ENCODE results near the gene AURKB. TPM values are rescaled to one million over a fixed set of nuclear protein-coding genes. Genes with fewer than 3 reads are reported as not detected.

Gene AURKB
- total and polyA plus RNA-seq, 2 of the 13 experiments (the other 11 are each of a cell fraction or from before 2014, with no cell fraction given): 29.5 to 75.3 TPM

- peak overlapping the region; percentile 60 to 78 (median 73) for H3K4me3 ChIP-seq (replicated peaks in 1 of 3; ENCODE audit: insufficient read depth in 1 of 3, low read depth in 2 of 3, low read length in 3 of 3)
- peak; percentile 70 for ATAC-seq
- H2AFZ ChIP-seq (ENCODE audit: low read length): peak overlapping the region; percentile 44
- no peaks in the 10 kb centered on the region for H3K36me3 ChIP-seq (replicated peaks in 1 of 2; ENCODE audit: control insufficient read depth in 1 of 2, insufficient read depth in 2 of 2, low read length in 2 of 2)
- no peaks in the 10 kb centered on the region for H3K9me3 ChIP-seq (ENCODE audit: low read length)
- BruUV-seq (replicated peaks): TSS peak; percentile 100
- in situ Hi-C loops (cut with HindIII; ENCODE audit: extremely low pct_ligation_motif_present, low pct_unique_long_range_greater_than_20kb): no loop called here
- CTCF ChIA-PET (ENCODE audit: low intra/inter-chr PET ratio, low total read pairs): no interaction called here
- intact Hi-C loops (cut with micrococcal nuclease; ENCODE audit: unreplicated experiment): loop anchor here (1.0 to 2.0 kb wide), 2 partner anchors 34 to 37 kb away; partner anchors contain the start of gene AURKB
- POLR2A ChIA-PET: interaction anchor here (0.7 to 4.5 kb wide), 41 partner anchors 9 to 988 kb away, joined by 3 to 160 read pairs (median 5); partner anchors contain the start of genes ALOXE3, ATP1B2, AURKB and BORCS6
- H3K9ac ChIP-seq (ENCODE audit: insufficient read depth, low read depth, low read length): peak overlapping the region; percentile 93
- peak; percentile 64 for FAIRE-seq
- no peaks in the 10 kb centered on the region; a peak in 1 of 5 replicates for H3K27me3 ChIP-seq (ENCODE audit: control insufficient read depth in 1 of 2, insufficient read depth in 2 of 2, low read length in 2 of 2)
- no peaks in the 10 kb centered on the region for H4K20me1 ChIP-seq (ENCODE audit: insufficient read depth, low read length)
- no peaks in the 10 kb centered on the region for H3K79me2 ChIP-seq (ENCODE audit: insufficient read depth, low read length)
- peak overlapping the region; percentile 95 for H3K4me2 ChIP-seq (ENCODE audit: low read depth, low read length)
- peaks cover 46% of the 10 kb centered on the region for H3K4me1 ChIP-seq (ENCODE audit: insufficient read depth, low read length)
- H3K27ac ChIP-seq (ENCODE audit: extremely low read length, insufficient read depth, low read length): peak overlapping the region; percentile 97
- peak; percentile 98 for DNase-seq (ENCODE audit: low spot score)
- WGBS (ENCODE audit: low lambda C conversion rate): 1% methylated on average over 21 of the region's 23 CpGs
- TF ChIP-seq ZNF577 (CRISPR knock-in tag; IDR thresholded peaks at IDR 0.05; ENCODE audit: borderline replicate concordance, low read depth) (no peak), ZNF674 (CRISPR knock-in tag; IDR thresholded peaks at IDR 0.05; ENCODE audit: low read depth) (no peak), ZC3H4 (CRISPR knock-in tag; IDR thresholded peaks at IDR 0.05; ENCODE audit: borderline replicate concordance) (peak; percentile 100), REST (IDR thresholded peaks at IDR 0.05; ENCODE audit: borderline replicate concordance in 1 of 2, low read depth in 1 of 2, low read length in 2 of 2) (peak in 1 of 2 experiments; percentile 73; a peak in 1 of 4 replicates), EEA1 (CRISPR knock-in tag; IDR thresholded peaks at IDR 0.05; ENCODE audit: borderline replicate concordance) (no peak), TARDBP (CRISPR knock-in tag; IDR thresholded peaks at IDR 0.05) (peak; percentile 99), MLX (CRISPR knock-in tag; IDR thresholded peaks at IDR 0.05) (peak; percentile 94), RFX1 (IDR thresholded peaks at IDR 0.05) (no peak), FOXP1 (IDR thresholded peaks at IDR 0.05) (peak; percentile 95), FOXP1 (CRISPR knock-in tag; IDR thresholded peaks at IDR 0.05) (peak; percentile 84), MAF1 (CRISPR knock-in tag; IDR thresholded peaks at IDR 0.05; ENCODE audit: borderline replicate concordance) (peak; percentile 93; the same call in 1 of the 2 replicates), JUN (CRISPR knock-in tag; IDR thresholded peaks at IDR 0.05) (0 out of 2 replicates have a peak, but pooled peaks have one; percentile 18), JUNB (CRISPR knock-in tag; IDR thresholded peaks at IDR 0.05; ENCODE audit: borderline replicate concordance) (peak; percentile 90), ZNF629 (CRISPR knock-in tag; conservative IDR thresholded peaks at IDR 0.05) (no peak; the same call in none of the 2 replicates), ZFP82 (CRISPR knock-in tag; IDR thresholded peaks at IDR 0.05; ENCODE audit: borderline replicate concordance) (no peak), ZNF484 (CRISPR knock-in tag; IDR thresholded peaks at IDR 0.05; ENCODE audit: borderline replicate concordance, low read depth) (no peak), GABPA (IDR thresholded peaks at IDR 0.05; ENCODE audit: low read depth, low read length) (no peak), GABPA (CRISPR knock-in tag; IDR thresholded peaks at IDR 0.05; ENCODE audit: low read depth) (peak; percentile 71), BCL6 (CRISPR knock-in tag; IDR thresholded peaks at IDR 0.05) (peak; percentile 87), HDAC1 (CRISPR knock-in tag; IDR thresholded peaks at IDR 0.05) (peak; percentile 56), ZNF737 (CRISPR knock-in tag; IDR thresholded peaks at IDR 0.05; ENCODE audit: borderline replicate concordance) (no peak), ZNF225 (CRISPR knock-in tag; IDR thresholded peaks at IDR 0.05) (no peak)
These were observed 37.1 kb downstream of the AURKB start for GRCh38 chr17:8173056-8173870.

Data from HepG2 (cell line).